Heart right ventricle (tissue), 16 donors: ENCODE measurements around the gene SUFU. TPM values are rescaled to one million over a fixed set of nuclear protein-coding genes. Genes with fewer than 3 reads are reported as not detected.

Experiments used
- ATAC-seq, 8 donors: fragments of 200-7000 bp; cut with Tn5 transposase; one replicate each; pipeline ENCODE4 v1.9.1; 2020; ENCODE audit warnings: mild to moderate bottlenecking in 8 of 8, moderate library complexity in 8 of 8, moderate number of reproducible peaks in 1 of 8
- DNase-seq, 2 donors: peaks; one replicate each; pipeline ENCODE4 v3.0.0-alpha.2; 2020
- H3K27ac ChIP-seq, 10 donors: fragments of 200-600 bp; sonication (generic) in 2 of 10; one replicate each; pipeline versions ENCODE4 v1.5.0 to v1.8.0; 2020 to 2022; ENCODE audit warnings: mild to moderate bottlenecking in 3 of 10
- H3K27me3 ChIP-seq, 7 donors: fragments of 200-600 bp; one replicate each; pipeline ENCODE4 v1.8.0; 2021 to 2022; ENCODE audit warnings: mild to moderate bottlenecking in 2 of 7
- H3K36me3 ChIP-seq, 9 donors: fragments of 200-600 bp; sonication (generic) in 1 of 9; one replicate each; pipeline versions ENCODE4 v1.5.0 to v1.8.0; 2020 to 2022; ENCODE audit warnings: mild to moderate bottlenecking in 2 of 9
- H3K4me1 ChIP-seq, 9 donors: fragments of 200-600 bp; sonication (generic) in 1 of 9; one replicate each; pipeline versions ENCODE4 v1.5.0 to v1.8.0; 2020 to 2022; ENCODE audit warnings: mild to moderate bottlenecking in 4 of 9
- H3K4me3 ChIP-seq, 10 donors: fragments of 200-600 bp; sonication (generic) in 2 of 10; one replicate each; pipeline versions ENCODE4 v1.5.0 to v1.8.0; 2020 to 2022; ENCODE audit warnings: mild to moderate bottlenecking in 7 of 10, moderate library complexity in 2 of 10
- H3K9me3 ChIP-seq, 11 donors: fragments of 200-600 bp in 10 of 11; sonication (generic) in 2 of 11; one replicate each; pipeline versions ENCODE4 v1.5.0 to v1.8.0; 2013 to 2022; ENCODE audit warnings: mild to moderate bottlenecking in 2 of 11, control low read depth in 1 of 11, moderate library complexity in 1 of 11
- CTCF ChIP-seq, 9 donors: fragments of 200-600 bp; sonication (generic) in 2 of 9; IDR thresholded peaks; one replicate each; pipeline versions ENCODE4 v1.5.0 to v1.8.0; 2021 to 2022; ENCODE audit warnings: antibody characterized with exemption in 9 of 9, mild to moderate bottlenecking in 5 of 9, moderate library complexity in 1 of 9
- WGBS, 2 donors: extraction: QIAGEN DNeasy Blood & Tissue Kit; methylation state at CpG; one replicate each; pipeline ENCODE4 v1.1.7; 2013; ENCODE audit warnings: inconsistent platforms in 1 of 2; 5-methylcytosine and 5-hydroxymethylcytosine counted together
- intact Hi-C, 10 donors: fragments of 100-400 bp; cut with DNase I; formaldehyde crosslinking; loops; one replicate each; pipeline versions ENCODE4 v1.11.1 to v1.14.2; 2022
- polyA plus RNA-seq, 2 donors: library from polyadenylated mRNA; stranded (reverse); fragments of 200-250 nt; gene quantifications; one replicate each; pipeline ENCODE4 v1.2.3, GENCODE V29; 2013
- total RNA-seq, 10 donors: library from RNA; stranded (reverse); fragmentation: NEBNext Ultra II Directional in 3 of 10; extraction: Animal tissue kit (Norgen Biotek cat#: 25700) in 3 of 10; gene quantifications; one replicate each; pipeline versions ENCODE4 v1.2.1 to v1.2.4, GENCODE V29; 2021 to 2023
- donor health status: Arrhythmogenic right ventricular cardiomyopathy.
- donor health status: ischemic (EF 13 %, LVEDD 7.1; RV severe dilation, severe dysfunction).
- donor health status: healthy with polysubstance abuse.
- donor health status: DM: no; HTN: yes; CAD: no.
- donor health status: DM: no; HTN: no; CAD: no.
- donor health status: ischemic (EF 25% LVEDD 6.9; RV normal size, moderate dysfunction).
- donor health status: ischemic (EF 25% LVEDD 5.7; RV mildly dilated, moderate dysfunction).
- donor health status: healthy.
- donor health status: DM: yes; HTN: yes; CAD: no.
- donor health status: Ischemic cardiomyopathy.
- donor health status: ischemic (EF 35%, LVEDD 5.7; RV mildly dilated, moderate dysfunction).
- donor health status: nonischemic (EF 11% LVEDD 7.7; RV severe dilation, severe dysfunction).
- donor health status: DM: yes; HTN: yes; CAD: no.
- donor health status: PGD.
- donor health status: ischemic (EF 29% LVEDD 5.4; RV normal size, mild dysfunction).
- donor health status: nonischemic (EF 23%, LVEDD 6.1; RV moderate dilation, normal function).

The SUFU gene
- total and polyA plus RNA-seq, 12 donors, result 3.3 to 10.1 (median 7.2) TPM

- Histone ChIP-seq H3K27me3 (no peaks in the 10 kb centered on the region), H3K36me3 (no peaks in the 10 kb centered on the region), H3K9me3 (no peaks in the 10 kb centered on the region), H3K4me1 (peaks cover 16 to 96% (median 75%) of the 10 kb centered on the region in 9 donors), H3K4me3 (peak overlapping the region in 8 of 10 donors; percentile 0 to 48 (median 40)), H3K27ac (peak overlapping the region; percentile 62 to 93 (median 86))
- WGBS, 2 donors, result 19 to 27% methylated on average over 2 of the region's 2 CpGs
- no peak for TF ChIP-seq CTCF (IDR thresholded peaks at IDR 0.05)
- intact Hi-C loops, result loop anchor here in 1 of 10 donors (1.0 kb wide), 1 partner anchor 28 kb away; no protein-coding TSS in a partner anchor
- no peak for DNase-seq
- ATAC-seq, result peak in 4 of 8 donors; percentile 5 to 34 (median 22)
Observed at GRCh38 chr10:102674566-102674965, 170.8 kb downstream of the SUFU start.

- Histone ChIP-seq H3K27ac (peak overlapping the region in 9 of 10 donors; percentile 77 to 93 (median 87)), H3K27me3 (no peaks in the 10 kb centered on the region), H3K9me3 (no peaks in the 10 kb centered on the region), H3K4me3 (peak overlapping the region in 2 of 10 donors; percentile 38 to 41), H3K4me1 (peaks cover 14 to 91% (median 70%) of the 10 kb centered on the region in 9 donors), H3K36me3 (no peaks in the 10 kb centered on the region)
- ATAC-seq (no peak), DNase-seq (no peak)
- intact Hi-C loops, result loop anchor here in 4 of 10 donors (5.0 kb wide), 1 partner anchor 37 kb away; the partner anchor contains the start of genes ARL3 (in 4 of the 4) and SFXN2 (in 4 of the 4)
- 48 to 49% methylated on average over 8 of the region's 8 CpGs for WGBS, 2 donors
- no peak for TF ChIP-seq CTCF (IDR thresholded peaks at IDR 0.05)
Observed at GRCh38 chr10:102675011-102675665, 171.4 kb downstream of the SUFU start.

- peak in 1 of 2 donors; percentile 50 for DNase-seq
- intact Hi-C loops, result loop anchor here in 4 of 10 donors (2.0 to 5.0 kb wide), 2 partner anchors 29 to 36 kb away; partner anchors contain the start of genes ARL3 (in 4 of the 4) and SFXN2 (in 4 of the 4)
- peak in 2 of 8 donors; percentile 10 to 28 for ATAC-seq
- Histone ChIP-seq H3K36me3 (no peaks in the 10 kb centered on the region), H3K4me1 (peaks cover 14 to 84% (median 70%) of the 10 kb centered on the region in 9 donors), H3K4me3 (peak overlapping the region in 1 of 10 donors; percentile 10), H3K9me3 (no peaks in the 10 kb centered on the region), H3K27me3 (no peaks in the 10 kb centered on the region), H3K27ac (peak overlapping the region in 9 of 10 donors; percentile 77 to 93 (median 87))
- no peak for TF ChIP-seq CTCF (IDR thresholded peaks at IDR 0.05)
- WGBS, 2 donors, result 52 to 57% methylated on average over 16 of the region's 16 CpGs
Observed at GRCh38 chr10:102675666-102676533, 172.1 kb downstream of the SUFU start.
